Keratinocyte (primary cell): Measurements from ENCODE around the gene HIVEP1.

Source experiments
- EZH2 ChIP-seq: IDR thresholded peaks from one replicate; pipeline ENCODE4 v1.6.1; 2012; ENCODE audit warnings: inconsistent platforms, mild to moderate bottlenecking, low read length, moderate library complexity
- TF ChIP-seq, protein P1 (sequence below), 3 experiments: IDR thresholded peaks in 1 of 3; conservative IDR thresholded peaks in 1 of 3; optimal IDR thresholded peaks in 1 of 3; 2 replicates in 2 of 3; 3 replicates in 1 of 3; pipeline versions ENCODE3 to v1.5.1; 2011; ENCODE audit warnings: low read length in 3 of 3, mild to moderate bottlenecking in 3 of 3, moderate library complexity in 2 of 3, control low read depth in 1 of 3, inconsistent platforms in 1 of 3; ENCODE audit not compliant: insufficient read depth in 2 of 3; ENCODE audit errors: extremely low read depth in 1 of 3

DNA sequence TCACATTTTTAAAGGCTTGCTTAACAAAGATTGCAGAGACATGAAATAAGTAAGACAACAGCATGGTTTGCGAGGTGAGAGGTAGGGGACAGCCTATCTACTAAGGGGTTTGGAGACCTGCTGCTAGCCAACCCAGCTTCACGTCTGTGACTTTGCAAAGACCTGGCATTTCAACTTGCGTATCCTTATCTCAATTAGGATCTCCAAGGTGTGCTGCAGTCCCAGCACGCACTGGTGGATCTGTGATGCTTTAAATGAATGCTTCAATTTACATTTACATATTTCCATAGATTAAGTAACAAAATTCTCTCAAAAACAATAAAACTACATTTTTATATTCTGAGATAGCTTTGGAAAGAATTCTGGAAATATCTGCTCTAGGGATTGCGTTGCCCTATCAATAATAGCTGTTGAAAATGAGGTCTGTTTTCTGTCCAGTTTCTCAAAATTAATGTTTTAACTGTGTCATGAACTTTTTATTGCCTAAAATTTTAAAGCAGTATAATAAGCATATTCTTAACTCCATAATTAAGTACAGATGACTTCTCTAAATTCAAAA lies 153.7 kb downstream of the HIVEP1 start:
- TF ChIP-seq, protein P1, sequence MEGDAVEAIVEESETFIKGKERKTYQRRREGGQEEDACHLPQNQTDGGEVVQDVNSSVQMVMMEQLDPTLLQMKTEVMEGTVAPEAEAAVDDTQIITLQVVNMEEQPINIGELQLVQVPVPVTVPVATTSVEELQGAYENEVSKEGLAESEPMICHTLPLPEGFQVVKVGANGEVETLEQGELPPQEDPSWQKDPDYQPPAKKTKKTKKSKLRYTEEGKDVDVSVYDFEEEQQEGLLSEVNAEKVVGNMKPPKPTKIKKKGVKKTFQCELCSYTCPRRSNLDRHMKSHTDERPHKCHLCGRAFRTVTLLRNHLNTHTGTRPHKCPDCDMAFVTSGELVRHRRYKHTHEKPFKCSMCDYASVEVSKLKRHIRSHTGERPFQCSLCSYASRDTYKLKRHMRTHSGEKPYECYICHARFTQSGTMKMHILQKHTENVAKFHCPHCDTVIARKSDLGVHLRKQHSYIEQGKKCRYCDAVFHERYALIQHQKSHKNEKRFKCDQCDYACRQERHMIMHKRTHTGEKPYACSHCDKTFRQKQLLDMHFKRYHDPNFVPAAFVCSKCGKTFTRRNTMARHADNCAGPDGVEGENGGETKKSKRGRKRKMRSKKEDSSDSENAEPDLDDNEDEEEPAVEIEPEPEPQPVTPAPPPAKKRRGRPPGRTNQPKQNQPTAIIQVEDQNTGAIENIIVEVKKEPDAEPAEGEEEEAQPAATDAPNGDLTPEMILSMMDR (optimal IDR thresholded peaks at IDR 0.05 in 1 of 3, IDR thresholded peaks at IDR 0.05 in 1 of 3, conservative IDR thresholded peaks at IDR 0.05 in 1 of 3; ENCODE audit: extremely low read depth in 1 of 3, insufficient read depth in 2 of 3, low read length in 3 of 3): no peak
- TF ChIP-seq EZH2: no peak
